ENCODE results near the gene TMEM128.

GRCh38 chr4:4256799-4257198 lies 8.8 kb upstream of the TMEM128 start:
- TF ChIP-seq EZH2phosphoT487 (IDR thresholded peaks at IDR 0.05; ENCODE audit: borderline replicate concordance, low read depth, low read length) = no peak
- TF ChIP-seq CTCF (conservative IDR thresholded peaks at IDR 0.05; ENCODE audit: low read length) = no peak

Data from OCI-LY7 (cell line).